C4-2B (cell line): ENCODE data around the gene GALM.

Experiments
- H3K27ac ChIP-seq: fragments of 450-650 bp; 2 replicates; pipeline ENCODE4 v1.5.1; 2017
- ZFX ChIP-seq: fragments of 450-650 bp; IDR thresholded peaks from 2 replicates; pipeline ENCODE4 v1.6.1; 2017
- TF ChIP-seq, protein P1 (sequence below): fragments of 450-650 bp; conservative IDR thresholded peaks from 2 replicates; pipeline ENCODE4 v1.5.1; 2017; ENCODE audit warnings: mild to moderate bottlenecking

GALM gene

DNA sequence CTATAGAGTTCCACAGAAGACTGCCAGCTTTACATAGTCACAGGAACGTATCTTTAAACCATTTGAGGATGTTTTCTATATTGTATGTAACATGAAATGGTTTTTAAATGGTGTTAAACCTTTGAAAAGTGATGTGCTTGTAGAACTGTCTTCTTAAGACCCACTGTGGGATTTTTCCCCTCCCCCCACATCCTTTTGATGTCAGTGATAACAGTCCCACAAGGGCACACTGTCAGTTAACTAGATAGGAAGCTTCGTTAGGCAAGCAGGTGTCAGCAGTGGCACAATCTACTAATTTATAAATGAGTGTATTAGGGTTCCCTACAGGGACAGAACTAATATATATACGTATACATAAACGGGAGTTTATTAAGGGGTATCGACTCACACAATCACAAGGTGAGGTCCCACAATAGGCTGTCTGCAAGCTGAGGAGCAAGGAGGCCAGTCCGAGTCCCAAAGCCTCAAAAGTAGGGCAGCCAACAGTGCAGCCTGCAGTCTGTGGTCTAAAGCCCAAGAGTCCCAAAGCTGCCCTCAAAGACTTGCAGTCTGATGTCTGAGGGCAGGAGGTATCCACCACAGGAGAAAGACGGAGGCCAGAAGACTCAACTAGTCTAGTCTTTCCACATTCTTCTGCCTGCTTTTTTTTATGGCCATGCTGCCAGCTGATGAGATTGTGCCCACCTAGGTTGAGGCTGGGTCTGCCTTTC, 39.4 kb upstream of the GALM start:
- no peak overlapping the region for H3K27ac ChIP-seq
- TF ChIP-seq, protein P1, sequence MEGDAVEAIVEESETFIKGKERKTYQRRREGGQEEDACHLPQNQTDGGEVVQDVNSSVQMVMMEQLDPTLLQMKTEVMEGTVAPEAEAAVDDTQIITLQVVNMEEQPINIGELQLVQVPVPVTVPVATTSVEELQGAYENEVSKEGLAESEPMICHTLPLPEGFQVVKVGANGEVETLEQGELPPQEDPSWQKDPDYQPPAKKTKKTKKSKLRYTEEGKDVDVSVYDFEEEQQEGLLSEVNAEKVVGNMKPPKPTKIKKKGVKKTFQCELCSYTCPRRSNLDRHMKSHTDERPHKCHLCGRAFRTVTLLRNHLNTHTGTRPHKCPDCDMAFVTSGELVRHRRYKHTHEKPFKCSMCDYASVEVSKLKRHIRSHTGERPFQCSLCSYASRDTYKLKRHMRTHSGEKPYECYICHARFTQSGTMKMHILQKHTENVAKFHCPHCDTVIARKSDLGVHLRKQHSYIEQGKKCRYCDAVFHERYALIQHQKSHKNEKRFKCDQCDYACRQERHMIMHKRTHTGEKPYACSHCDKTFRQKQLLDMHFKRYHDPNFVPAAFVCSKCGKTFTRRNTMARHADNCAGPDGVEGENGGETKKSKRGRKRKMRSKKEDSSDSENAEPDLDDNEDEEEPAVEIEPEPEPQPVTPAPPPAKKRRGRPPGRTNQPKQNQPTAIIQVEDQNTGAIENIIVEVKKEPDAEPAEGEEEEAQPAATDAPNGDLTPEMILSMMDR = no peak

DNA sequence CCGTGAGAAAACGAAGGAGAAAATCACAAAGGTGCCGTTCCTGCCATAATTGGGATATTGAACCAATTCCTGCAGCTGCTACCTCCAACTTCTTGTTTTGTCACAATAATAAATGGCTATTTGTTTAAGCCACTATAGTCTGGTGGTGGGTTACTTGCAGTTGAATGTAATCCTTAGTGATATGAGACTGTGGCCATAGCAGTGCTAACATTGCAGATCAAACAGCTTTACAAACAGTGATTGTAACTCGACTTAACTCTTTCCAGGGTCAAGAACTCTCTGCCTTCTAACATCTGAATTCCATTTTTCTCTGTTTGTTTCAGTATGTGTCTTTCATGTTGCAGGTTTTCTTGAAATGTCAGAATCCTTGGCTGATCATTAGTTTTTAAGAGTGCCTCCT, 38.5 kb upstream of the GALM start:
- TF ChIP-seq ZFX = no peak
- TF ChIP-seq, protein P1 = no peak
- no peak overlapping the region for H3K27ac ChIP-seq

DNA sequence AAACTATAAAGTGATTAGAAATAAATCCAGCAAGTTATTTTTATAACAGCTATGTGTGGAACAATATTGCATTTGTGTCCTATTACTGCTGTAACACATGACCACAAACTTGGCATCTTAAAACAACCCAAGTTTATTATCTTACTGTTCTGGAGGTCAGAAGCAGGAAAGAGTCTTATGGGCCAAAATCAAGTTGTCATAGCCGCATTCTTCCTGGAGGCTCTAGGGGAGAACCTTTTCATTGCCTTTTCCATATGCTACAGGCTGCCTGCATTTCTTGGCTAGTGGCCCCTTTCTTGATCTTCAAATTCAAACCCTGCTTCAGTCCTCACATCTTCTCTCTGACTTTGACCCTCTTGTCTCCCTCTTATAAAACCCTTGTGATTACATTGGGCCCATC, 36.2 kb upstream of the GALM start:
- H3K27ac ChIP-seq = no peak overlapping the region
- TF ChIP-seq, protein P1 = no peak
- no peak for TF ChIP-seq ZFX

DNA sequence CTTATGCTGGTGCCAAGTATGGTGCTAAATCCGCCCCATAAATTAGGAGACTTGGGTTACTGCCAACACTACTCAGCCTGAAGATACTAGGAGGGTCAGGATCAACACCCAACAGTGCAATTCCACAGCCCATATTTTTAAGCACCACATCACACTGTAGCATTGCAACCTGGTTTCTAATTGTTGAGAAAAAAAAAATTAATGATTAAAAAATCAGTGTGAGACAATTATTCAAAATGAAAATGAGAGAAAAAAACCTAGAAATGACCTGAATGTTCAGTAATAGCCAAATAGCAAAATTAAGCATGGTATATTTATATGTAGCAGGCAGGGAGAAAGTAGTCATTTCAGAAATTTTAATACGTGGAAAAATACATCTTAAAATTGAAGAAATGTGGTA, 33.9 kb upstream of the GALM start:
- no peak for TF ChIP-seq ZFX
- TF ChIP-seq, protein P1 = no peak
- no peak overlapping the region for H3K27ac ChIP-seq

DNA sequence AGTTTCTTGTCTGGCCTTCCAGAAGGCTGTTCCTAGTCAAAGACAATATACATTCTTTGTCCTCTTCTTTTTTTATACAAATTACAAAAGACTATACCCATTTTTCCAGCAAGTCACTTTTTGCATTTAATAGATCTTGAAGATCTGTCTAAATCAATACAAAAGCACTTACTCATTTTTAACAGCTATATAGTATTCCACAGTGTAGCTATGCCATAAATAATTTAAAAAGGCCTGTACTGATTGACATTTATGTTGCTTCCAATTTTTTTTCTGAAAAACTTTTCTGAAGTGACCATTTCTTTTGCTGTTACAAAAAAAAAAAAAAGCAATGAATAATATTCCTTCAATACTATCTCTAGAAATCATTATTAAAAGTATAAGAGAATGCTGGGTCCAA, 32.9 kb upstream of the GALM start:
- TF ChIP-seq, protein P1 = no peak
- no peak for TF ChIP-seq ZFX
- H3K27ac ChIP-seq = no peak overlapping the region

DNA sequence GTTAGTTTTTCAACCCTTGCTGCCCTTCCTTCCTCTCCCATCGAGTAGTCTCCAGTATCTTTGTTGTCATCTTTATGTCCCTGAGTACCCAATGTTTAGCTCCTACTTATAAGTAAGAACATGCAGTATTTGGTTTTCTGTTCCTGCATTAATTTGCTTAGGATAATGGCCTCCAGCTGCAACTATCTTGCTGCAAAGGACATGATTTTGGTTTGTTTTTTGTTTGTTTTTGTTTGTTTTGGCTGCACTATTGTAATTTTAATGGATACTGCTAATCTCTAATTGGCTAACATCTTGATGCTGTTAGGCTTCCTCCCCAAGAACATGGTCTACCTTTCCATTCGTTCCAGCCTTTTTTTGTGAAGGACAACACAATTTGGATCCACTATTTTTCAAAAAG, 32.0 kb upstream of the GALM start:
- H3K27ac ChIP-seq = no peak overlapping the region
- TF ChIP-seq, protein P1 = no peak
- no peak for TF ChIP-seq ZFX

DNA sequence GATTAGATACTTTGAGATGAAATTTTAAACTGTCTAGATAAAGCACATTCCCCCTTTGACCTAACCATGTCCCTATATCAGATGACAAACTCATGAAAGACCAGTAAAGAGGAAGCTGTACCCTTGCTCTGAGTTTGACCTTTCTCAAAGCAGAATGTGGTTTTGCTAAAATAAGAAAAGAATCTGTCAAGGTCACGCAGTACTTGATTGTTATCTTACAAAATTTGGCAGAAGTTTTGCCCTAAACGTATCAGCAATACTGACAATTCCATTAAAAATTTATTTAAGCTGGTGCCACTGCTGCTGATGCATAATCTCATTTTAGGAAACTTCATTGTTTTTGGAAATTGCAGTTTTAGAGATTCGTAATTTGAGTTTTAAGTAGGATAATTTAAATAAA, 31.2 kb upstream of the GALM start:
- H3K27ac ChIP-seq = no peak overlapping the region
- TF ChIP-seq, protein P1 = no peak
